ENCODE measurements around the gene CSMD2.

DNA sequence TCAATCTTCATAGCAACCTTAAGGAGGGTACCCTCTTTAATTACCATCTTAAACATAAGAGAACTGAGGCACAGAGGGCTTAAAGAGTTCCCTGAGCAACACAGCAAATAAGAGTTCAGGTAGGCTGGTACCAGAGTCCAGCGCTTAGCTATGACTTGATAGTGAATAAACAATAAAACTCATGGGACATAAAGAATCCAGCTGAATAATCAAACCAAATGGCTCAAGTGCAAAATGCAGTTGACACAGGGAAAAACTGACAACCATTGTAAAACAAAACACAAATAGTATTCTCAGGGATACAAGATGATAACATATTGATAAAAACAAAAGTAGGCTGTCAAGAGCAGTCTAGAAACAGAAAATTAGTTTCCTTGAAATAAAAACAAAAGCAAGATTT, 478.0 kb downstream of the CSMD2 start:
- TF ChIP-seq SMC3 (IDR thresholded peaks at IDR 0.05; ENCODE audit: low read depth, low read length), result no peak
- TF ChIP-seq, protein P1, sequence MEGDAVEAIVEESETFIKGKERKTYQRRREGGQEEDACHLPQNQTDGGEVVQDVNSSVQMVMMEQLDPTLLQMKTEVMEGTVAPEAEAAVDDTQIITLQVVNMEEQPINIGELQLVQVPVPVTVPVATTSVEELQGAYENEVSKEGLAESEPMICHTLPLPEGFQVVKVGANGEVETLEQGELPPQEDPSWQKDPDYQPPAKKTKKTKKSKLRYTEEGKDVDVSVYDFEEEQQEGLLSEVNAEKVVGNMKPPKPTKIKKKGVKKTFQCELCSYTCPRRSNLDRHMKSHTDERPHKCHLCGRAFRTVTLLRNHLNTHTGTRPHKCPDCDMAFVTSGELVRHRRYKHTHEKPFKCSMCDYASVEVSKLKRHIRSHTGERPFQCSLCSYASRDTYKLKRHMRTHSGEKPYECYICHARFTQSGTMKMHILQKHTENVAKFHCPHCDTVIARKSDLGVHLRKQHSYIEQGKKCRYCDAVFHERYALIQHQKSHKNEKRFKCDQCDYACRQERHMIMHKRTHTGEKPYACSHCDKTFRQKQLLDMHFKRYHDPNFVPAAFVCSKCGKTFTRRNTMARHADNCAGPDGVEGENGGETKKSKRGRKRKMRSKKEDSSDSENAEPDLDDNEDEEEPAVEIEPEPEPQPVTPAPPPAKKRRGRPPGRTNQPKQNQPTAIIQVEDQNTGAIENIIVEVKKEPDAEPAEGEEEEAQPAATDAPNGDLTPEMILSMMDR (IDR thresholded peaks at IDR 0.05), result no peak
- TF ChIP-seq, protein P2, sequence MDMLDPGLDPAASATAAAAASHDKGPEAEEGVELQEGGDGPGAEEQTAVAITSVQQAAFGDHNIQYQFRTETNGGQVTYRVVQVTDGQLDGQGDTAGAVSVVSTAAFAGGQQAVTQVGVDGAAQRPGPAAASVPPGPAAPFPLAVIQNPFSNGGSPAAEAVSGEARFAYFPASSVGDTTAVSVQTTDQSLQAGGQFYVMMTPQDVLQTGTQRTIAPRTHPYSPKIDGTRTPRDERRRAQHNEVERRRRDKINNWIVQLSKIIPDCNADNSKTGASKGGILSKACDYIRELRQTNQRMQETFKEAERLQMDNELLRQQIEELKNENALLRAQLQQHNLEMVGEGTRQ (IDR thresholded peaks at IDR 0.05; ENCODE audit: borderline replicate concordance, low read depth, low read length), result no peak
- no peak for TF ChIP-seq POLR2AphosphoS5 (IDR thresholded peaks at IDR 0.05; ENCODE audit: low read depth, low read length)
- no peak for TF ChIP-seq EZH2phosphoT487 (IDR thresholded peaks at IDR 0.05; ENCODE audit: borderline replicate concordance, low read depth)
- no peak for TF ChIP-seq EP300 (IDR thresholded peaks at IDR 0.05; ENCODE audit: borderline replicate concordance in 1 of 2, low read depth in 1 of 2, low read length in 1 of 2)
- TF ChIP-seq FOXM1 (IDR thresholded peaks at IDR 0.05; ENCODE audit: low read depth), result no peak
- no peak for TF ChIP-seq RAD21 (IDR thresholded peaks at IDR 0.05; ENCODE audit: low read length)
- no peak for TF ChIP-seq ZBTB33 (IDR thresholded peaks at IDR 0.05; ENCODE audit: borderline replicate concordance, low read depth)
